Spinal cord (tissue), 10 donors: ENCODE measurements around the gene PIAS1. TPM values are rescaled to one million over a fixed set of nuclear protein-coding genes. Genes with fewer than 3 reads are reported as not detected.
A peak's percentile ranks its signal among the peaks of the same experiment; 100 is the strongest.

ENCODE experiments used
- DNase-seq, 6 donors: peaks; one replicate each; pipeline versions ENCODE4 v3.0.0 to v3.0.0-alpha.2; 2013 to 2015; ENCODE audit warnings: low spot score in 6 of 6, low read depth in 4 of 6
- H3K27ac ChIP-seq: one replicate; pipeline ENCODE4 v1.5.1; 2013; ENCODE audit warnings: low read depth, low read length, control low read depth
- H3K27me3 ChIP-seq: one replicate; pipeline ENCODE4 v1.6.1; 2013; ENCODE audit warnings: low read length; ENCODE audit not compliant: control insufficient read depth, insufficient read depth
- H3K36me3 ChIP-seq: one replicate; pipeline ENCODE4 v1.6.1; 2013; ENCODE audit warnings: low read length; ENCODE audit not compliant: control insufficient read depth, insufficient read depth
- H3K4me1 ChIP-seq: one replicate; pipeline ENCODE4 v1.6.1; 2013; ENCODE audit warnings: low read length; ENCODE audit not compliant: control insufficient read depth, insufficient read depth
- H3K4me3 ChIP-seq: one replicate; pipeline ENCODE4 v1.5.1; 2013; ENCODE audit warnings: low read depth, low read length, control low read depth
- H3K9me3 ChIP-seq: one replicate; pipeline ENCODE4 v1.6.1; 2013; ENCODE audit warnings: low read length; ENCODE audit not compliant: control insufficient read depth, insufficient read depth
- WGBS: methylation state at CpG from one replicate; pipeline ENCODE4 v1.1.5; 2013; ENCODE audit warnings: missing lambda C conversion rate; ENCODE audit not compliant: insufficient coverage; 5-methylcytosine and 5-hydroxymethylcytosine counted together
- polyA plus RNA-seq, 2 donors: library from polyadenylated mRNA; unstranded; fragments of 120-200 nt; gene quantifications; one replicate each; pipeline ENCODE4 v1.2.1, GENCODE V29; 2013; ENCODE audit not compliant: insufficient read length in 2 of 2
- total RNA-seq, 2 donors: library from RNA; depleted of rRNA in 1 of 2; stranded (reverse); fragments of 120-200 nt in 1 of 2; fragments of >200 nt in 1 of 2; gene quantifications; one replicate each; pipeline versions ENCODE4 v1.2.3 to v1.2.4, GENCODE V29; 2013 to 2014
- donor health status: healthy.

Gene PIAS1
- total and polyA plus RNA-seq, 4 donors = 34.4 to 48.5 (median 37.7) TPM

DNA sequence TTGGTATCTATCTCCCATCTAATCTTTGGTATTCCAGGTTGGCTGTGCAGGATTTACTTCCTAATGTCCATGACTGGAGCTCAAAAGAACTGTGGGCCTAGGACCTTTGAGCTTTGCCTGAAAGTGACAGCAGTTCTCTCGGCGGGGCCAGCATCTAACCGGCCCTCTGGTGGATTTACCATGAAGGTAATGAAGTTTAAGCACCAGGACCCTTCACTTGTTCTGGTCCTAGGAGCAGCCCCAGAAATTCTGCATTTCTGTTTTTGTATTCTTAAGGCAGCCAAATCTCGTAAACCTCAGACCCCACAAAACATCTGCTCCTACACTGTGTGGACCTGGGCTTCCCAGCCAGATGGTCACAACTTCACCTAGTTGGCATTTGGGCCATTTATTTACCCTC is 138.0 kb downstream of the PIAS1 start:
- Histone ChIP-seq H3K4me1 (peaks cover 19% of the 10 kb centered on the region), H3K27me3 (no peaks in the 10 kb centered on the region), H3K4me3 (no peak overlapping the region), H3K27ac (no peak overlapping the region), H3K36me3 (peaks cover 17% of the 10 kb centered on the region), H3K9me3 (no peaks in the 10 kb centered on the region)
- DNase-seq = no peak
- 89% methylated on average over 4 of the region's 4 CpGs for WGBS

- Histone ChIP-seq H3K4me1 (peaks cover 16% of the 10 kb centered on the region), H3K4me3 (no peak overlapping the region), H3K36me3 (peaks cover 20% of the 10 kb centered on the region), H3K27ac (no peak overlapping the region), H3K27me3 (no peaks in the 10 kb centered on the region), H3K9me3 (no peaks in the 10 kb centered on the region)
- WGBS = 73% methylated on average over 4 of the region's 5 CpGs
- DNase-seq = peak in 2 of 6 donors; percentile 34 to 83
Measured at GRCh38 chr15:68192804-68193486, 138.8 kb downstream of the PIAS1 start.

DNA sequence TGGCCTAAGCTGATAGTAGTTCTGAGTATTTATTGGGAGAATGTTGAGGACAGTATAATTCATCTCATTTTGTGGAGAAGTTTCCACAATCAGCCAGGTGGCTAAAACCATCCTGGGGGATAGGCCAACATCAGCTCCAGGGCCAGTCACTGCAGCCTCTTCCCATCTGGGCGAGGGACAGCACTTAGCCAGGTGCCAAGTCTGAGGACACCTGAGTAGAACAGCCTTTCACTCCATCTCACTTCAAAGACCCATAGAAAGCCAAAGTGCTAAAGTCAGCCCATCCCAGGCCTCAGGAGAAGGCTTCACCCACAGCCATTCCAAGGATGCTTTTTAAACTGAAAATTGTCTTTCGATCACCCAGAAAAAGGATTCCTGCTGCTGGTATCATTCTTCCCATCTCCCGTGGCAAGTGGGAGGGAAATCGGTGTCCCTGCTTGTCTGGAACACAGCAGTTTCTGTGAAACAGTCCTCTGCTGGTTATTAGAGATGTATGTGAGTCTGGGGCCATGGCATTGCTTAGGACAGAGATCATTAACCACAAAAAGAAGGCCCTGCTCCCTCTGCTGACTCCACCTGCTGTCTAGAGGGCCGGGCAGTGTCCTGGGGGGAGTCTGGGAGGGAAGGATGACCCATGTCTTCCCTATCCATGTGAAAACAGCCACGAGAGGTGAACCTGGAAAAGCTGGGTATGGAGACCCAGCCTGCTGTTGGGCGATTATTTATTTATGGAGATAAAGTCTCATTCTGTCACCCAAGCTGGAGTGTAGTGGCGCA is 141.4 kb downstream of the PIAS1 start:
- Histone ChIP-seq H3K4me1 (peaks cover 28% of the 10 kb centered on the region), H3K36me3 (peaks cover 24% of the 10 kb centered on the region), H3K27ac (no peak overlapping the region), H3K4me3 (no peak overlapping the region), H3K9me3 (no peaks in the 10 kb centered on the region), H3K27me3 (no peaks in the 10 kb centered on the region)
- DNase-seq = no peak
- WGBS = 93% methylated on average over 4 of the region's 8 CpGs

- H3K36me3 ChIP-seq = peaks cover 24% of the 10 kb centered on the region
- H3K27me3 ChIP-seq = no peaks in the 10 kb centered on the region
- no peak overlapping the region for H3K4me3 ChIP-seq
- no peaks in the 10 kb centered on the region for H3K9me3 ChIP-seq
- peak in 1 of 6 donors; percentile 66 for DNase-seq
- no peak overlapping the region for H3K27ac ChIP-seq
- peaks cover 35% of the 10 kb centered on the region for H3K4me1 ChIP-seq
- 79% methylated on average over 17 of the region's 17 CpGs for WGBS
Measured at GRCh38 chr15:68196445-68197169, 142.5 kb downstream of the PIAS1 start.

GRCh38 chr15:68197170-68197492 is 143.0 kb downstream of the PIAS1 start:
- H3K27me3 ChIP-seq = no peaks in the 10 kb centered on the region
- peaks cover 35% of the 10 kb centered on the region for H3K4me1 ChIP-seq
- no peak for DNase-seq
- H3K27ac ChIP-seq = no peak overlapping the region
- peaks cover 22% of the 10 kb centered on the region for H3K36me3 ChIP-seq
- no peaks in the 10 kb centered on the region for H3K9me3 ChIP-seq
- 84% methylated on average over 5 of the region's 8 CpGs for WGBS
- H3K4me3 ChIP-seq = no peak overlapping the region

GRCh38 chr15:68197661-68198437 is 143.7 kb downstream of the PIAS1 start:
- H3K27ac ChIP-seq = no peak overlapping the region
- WGBS = 91% methylated on average over 10 of the region's 11 CpGs
- H3K27me3 ChIP-seq = no peaks in the 10 kb centered on the region
- peaks cover 35% of the 10 kb centered on the region for H3K4me1 ChIP-seq
- peaks cover 19% of the 10 kb centered on the region for H3K36me3 ChIP-seq
- no peak overlapping the region for H3K4me3 ChIP-seq
- DNase-seq = no peak
- H3K9me3 ChIP-seq = no peaks in the 10 kb centered on the region

GRCh38 chr15:68199340-68199739 is 145.2 kb downstream of the PIAS1 start:
- no peaks in the 10 kb centered on the region for H3K27me3 ChIP-seq
- no peak for DNase-seq
- peaks cover 37% of the 10 kb centered on the region for H3K4me1 ChIP-seq
- H3K36me3 ChIP-seq = peaks cover 19% of the 10 kb centered on the region
- 52% methylated on average over 11 of the region's 11 CpGs for WGBS
- no peak overlapping the region for H3K27ac ChIP-seq
- no peaks in the 10 kb centered on the region for H3K9me3 ChIP-seq
- H3K4me3 ChIP-seq = no peak overlapping the region

GRCh38 chr15:68200016-68200861 is 146.1 kb downstream of the PIAS1 start:
- peaks cover 19% of the 10 kb centered on the region for H3K36me3 ChIP-seq
- H3K4me1 ChIP-seq = peaks cover 44% of the 10 kb centered on the region
- no peaks in the 10 kb centered on the region for H3K9me3 ChIP-seq
- H3K4me3 ChIP-seq = no peak overlapping the region
- no peak for DNase-seq
- 53% methylated on average over 8 of the region's 16 CpGs for WGBS
- H3K27me3 ChIP-seq = no peaks in the 10 kb centered on the region
- peak overlapping the region; percentile 45 for H3K27ac ChIP-seq
